H7 (cell line): ENCODE measurements around the gene PCARE. TPM values are rescaled to one million over a fixed set of nuclear protein-coding genes. Genes with fewer than 3 reads are reported as not detected.

Experiments used
- DNase-seq: peaks from one replicate; pipeline ENCODE4 v3.0.0; 2012
- H3K27me3 ChIP-seq: 2 replicates; pipeline ENCODE4 v1.6.0; 2011; ENCODE audit warnings: mild to moderate bottlenecking, low read length; ENCODE audit not compliant: control insufficient read depth, insufficient read depth
- H3K36me3 ChIP-seq: replicated peaks from 2 replicates; pipeline ENCODE4 v1.5.1; 2011; ENCODE audit warnings: low read length; ENCODE audit not compliant: control insufficient read depth, insufficient read depth
- H3K4me3 ChIP-seq: 2 replicates; pipeline ENCODE4 v1.5.1; 2011; ENCODE audit warnings: low read depth, mild to moderate bottlenecking, control low read depth, low read length, moderate library complexity; ENCODE audit not compliant: insufficient read depth
- total RNA-seq: library from RNA; depleted of rRNA; stranded (reverse); fragments of >200 nt; shearing (Covaris generic); gene quantifications from 2 replicates; pipeline ENCODE4 v1.2.3, GENCODE V29; 2014; rRNA removed

Gene PCARE
- total RNA-seq, 1 experiment from 2014 or later, result not detected

- Histone ChIP-seq H3K27me3 (no peaks in the 10 kb centered on the region), H3K36me3 (no peaks in the 10 kb centered on the region), H3K4me3 (no peak overlapping the region)
- DNase-seq, result no peak
Measured at GRCh38 chr2:29023188-29023587, 51.1 kb downstream of the PCARE start.

DNA sequence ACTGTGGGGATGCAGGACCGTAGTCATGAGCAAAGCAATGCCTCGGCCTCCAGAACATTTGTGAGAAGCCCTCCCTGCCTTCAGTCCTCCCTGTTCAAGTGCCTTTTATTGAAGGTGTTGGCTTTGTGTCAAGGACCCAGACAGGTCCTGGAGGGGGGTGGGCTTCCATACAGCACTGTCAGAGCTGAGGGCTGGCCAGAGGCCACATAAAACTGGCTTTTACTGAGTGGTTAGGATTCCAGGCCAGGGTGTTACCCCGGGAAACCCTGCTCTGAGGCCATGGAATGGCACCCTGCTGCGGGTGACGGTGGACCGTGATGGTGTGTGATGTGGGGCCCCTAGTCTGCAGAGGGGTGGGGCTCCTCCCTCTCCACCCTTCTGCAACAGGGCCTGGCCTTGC, 51.6 kb downstream of the PCARE start:
- DNase-seq, result no peak
- H3K36me3 ChIP-seq, result no peaks in the 10 kb centered on the region
- no peaks in the 10 kb centered on the region for H3K27me3 ChIP-seq
- H3K4me3 ChIP-seq, result no peak overlapping the region

DNA sequence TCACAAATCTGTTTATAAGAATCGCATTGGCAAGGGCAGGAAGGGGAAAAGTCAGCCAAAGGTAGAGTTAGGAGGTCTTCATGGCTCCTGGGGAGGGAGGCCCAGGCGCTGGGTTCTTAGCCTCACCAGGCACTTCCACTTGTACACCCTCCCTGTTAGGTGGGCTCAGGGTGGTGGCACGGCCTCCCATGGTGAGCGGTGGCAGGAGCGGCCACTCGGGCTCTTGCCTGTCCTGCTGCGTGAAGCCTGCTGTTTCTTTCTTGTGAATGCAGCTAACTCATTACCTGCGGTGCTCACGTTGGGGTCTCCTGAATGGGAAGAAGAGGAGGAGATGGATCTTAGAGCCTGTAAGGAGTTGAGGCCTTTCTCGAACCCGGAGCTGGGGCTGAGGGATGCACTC, 52.4 kb downstream of the PCARE start:
- no peaks in the 10 kb centered on the region for H3K36me3 ChIP-seq
- H3K27me3 ChIP-seq, result no peaks in the 10 kb centered on the region
- no peak for DNase-seq
- H3K4me3 ChIP-seq, result no peak overlapping the region

- DNase-seq, result no peak
- H3K36me3 ChIP-seq, result no peaks in the 10 kb centered on the region
Measured at GRCh38 chr2:29017716-29018435, 56.4 kb downstream of the PCARE start.

DNA sequence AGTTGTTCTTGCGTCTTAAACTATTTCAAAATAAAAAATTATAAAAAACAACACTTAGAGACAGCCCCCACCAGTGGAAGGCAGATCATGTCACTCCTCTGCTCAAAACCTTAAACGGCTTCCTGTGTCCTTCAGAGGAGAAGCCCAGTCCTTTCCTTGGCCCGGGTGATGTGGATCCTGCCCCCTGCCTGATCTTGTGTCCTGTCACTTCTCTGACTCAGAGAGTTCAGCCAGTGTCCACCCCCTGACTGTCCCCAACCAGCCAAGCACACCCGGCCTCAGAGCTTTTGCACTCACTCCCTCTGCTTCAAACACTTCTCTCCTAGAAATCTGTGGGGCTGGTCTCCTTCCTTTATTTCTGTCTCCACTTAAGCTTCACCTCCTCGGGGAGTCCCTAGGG, 57.8 kb downstream of the PCARE start:
- H3K4me3 ChIP-seq, result no peak overlapping the region
- H3K27me3 ChIP-seq, result no peaks in the 10 kb centered on the region
- no peaks in the 10 kb centered on the region for H3K36me3 ChIP-seq
- no peak for DNase-seq

More at GRCh38 chr2:29017716-29018435, 56.4 kb downstream of the PCARE start:
- no peak overlapping the region for H3K4me3 ChIP-seq
- no peaks in the 10 kb centered on the region for H3K27me3 ChIP-seq

DNA sequence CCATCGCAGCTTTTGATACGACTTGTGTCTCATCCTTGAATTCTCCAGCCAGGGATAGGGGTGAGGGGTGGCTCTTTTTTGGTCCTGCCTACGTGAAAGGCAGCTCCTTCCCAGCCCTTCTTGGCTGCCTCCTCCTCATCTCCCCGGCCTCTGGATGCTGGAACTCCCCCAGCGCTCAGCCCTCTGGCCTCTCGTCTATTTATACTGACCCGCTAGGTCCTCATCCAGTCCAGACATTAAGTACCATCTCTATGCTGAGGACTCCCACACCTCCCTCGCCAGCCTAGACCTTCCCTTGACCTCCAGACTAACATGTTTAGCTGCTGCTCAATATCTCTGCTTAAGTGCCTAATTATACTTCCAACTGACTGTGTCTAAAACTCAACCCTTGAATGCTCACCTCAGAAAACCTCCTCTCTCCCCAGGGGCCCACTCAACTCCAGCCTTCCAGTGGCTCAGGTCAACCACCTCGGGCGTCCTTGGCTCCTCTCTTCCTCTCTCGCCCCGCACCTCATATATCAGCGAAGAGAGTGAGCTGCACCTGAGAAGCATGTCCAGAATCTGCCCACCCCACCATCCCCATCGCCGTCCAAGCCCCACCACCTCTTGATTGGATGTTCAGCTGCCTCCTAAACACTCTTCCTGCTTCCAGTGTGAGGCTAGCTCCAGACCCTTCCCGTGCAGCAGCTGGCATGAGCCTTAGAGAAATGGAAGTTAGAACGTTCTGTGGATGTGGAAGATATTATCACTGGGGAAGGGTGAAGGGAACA, 58.4 kb downstream of the PCARE start:
- DNase-seq, result no peak
- no peaks in the 10 kb centered on the region for H3K36me3 ChIP-seq
- H3K27me3 ChIP-seq, result no peaks in the 10 kb centered on the region

DNA sequence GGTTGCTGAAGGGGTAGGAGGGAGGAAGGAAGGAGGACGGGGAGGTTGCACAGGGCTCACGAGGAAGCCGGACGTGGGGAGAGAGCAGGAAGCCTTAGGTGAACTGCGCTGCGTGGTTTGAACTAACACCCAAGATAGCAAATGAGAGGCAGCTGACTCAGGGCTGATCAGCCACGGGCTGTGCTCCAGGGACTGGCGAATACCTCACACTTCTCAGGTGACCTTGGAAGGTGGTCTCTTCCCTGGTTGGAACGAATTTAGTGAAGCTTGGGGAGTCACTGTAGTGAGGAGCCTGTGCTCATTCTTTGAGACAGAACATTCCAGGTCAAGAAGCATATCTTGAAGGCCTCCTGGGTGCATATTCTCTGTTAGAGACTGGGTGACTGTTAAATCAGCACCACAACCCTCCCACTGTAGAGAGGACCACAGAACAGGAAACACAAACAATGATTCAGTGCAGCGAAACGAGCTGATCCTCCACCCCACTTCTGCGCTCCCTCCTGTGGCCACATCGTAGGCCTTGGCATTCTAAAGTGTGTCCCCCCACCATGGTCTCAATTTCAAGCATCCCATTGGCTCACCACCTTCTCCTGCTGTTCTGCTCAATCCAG, 59.4 kb downstream of the PCARE start:
- no peak overlapping the region for H3K4me3 ChIP-seq
- peak; percentile 58 for DNase-seq
- no peaks in the 10 kb centered on the region for H3K36me3 ChIP-seq
- no peaks in the 10 kb centered on the region for H3K27me3 ChIP-seq

More for the DNA sequence above, 58.4 kb downstream of the PCARE start:
- no peak overlapping the region for H3K4me3 ChIP-seq

DNA sequence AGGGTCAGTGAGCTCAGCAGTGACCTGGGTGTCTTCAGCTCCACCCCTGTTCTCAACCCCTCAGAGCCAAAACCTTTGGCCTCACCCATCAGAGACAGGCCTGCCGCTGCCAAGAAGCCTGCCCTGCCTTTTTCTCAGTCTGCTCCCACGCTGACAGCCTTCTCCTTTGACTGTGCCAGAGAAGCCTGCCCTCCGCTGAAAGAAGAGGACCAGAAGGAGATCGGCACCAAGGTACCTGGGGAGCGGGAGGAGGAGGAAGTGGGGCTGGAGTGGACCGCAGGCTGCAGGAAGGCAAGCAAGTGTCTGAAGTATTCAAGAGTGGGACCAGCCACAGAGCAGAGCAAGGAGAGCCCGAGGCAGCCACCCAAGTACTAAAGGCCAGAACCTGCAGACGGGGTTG, 60.0 kb downstream of the PCARE start:
- Histone ChIP-seq H3K4me3 (no peak overlapping the region), H3K27me3 (no peaks in the 10 kb centered on the region), H3K36me3 (no peaks in the 10 kb centered on the region)
- no peak for DNase-seq

GRCh38 chr2:29013057-29013780, 61.1 kb downstream of the PCARE start:
- no peak for DNase-seq
- Histone ChIP-seq H3K36me3 (no peaks in the 10 kb centered on the region), H3K27me3 (no peaks in the 10 kb centered on the region), H3K4me3 (no peak overlapping the region)

DNA sequence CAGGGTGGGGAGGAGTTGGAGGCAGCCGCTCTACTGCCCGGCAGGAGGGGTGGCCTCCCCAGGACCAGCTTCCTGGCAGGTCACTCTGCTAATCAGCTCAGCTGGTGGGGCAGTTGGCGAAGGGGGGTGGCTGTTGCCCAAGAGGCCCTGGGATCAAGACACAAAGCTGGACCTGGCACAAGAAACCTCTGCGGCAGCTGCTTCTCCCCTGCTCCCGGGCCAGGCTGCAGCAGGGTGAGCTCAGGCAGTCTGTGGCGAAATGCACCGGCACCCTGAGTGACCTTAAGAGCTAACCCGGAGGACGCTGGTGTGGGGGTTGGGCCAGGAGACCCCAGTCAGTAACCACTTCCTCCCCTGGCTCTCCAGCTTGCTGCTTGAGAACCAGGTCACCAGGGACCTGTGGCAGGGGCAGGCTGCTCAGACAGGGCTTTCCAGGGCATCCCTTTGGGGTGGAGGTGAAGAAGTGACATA, 62.1 kb downstream of the PCARE start:
- Histone ChIP-seq H3K27me3 (no peaks in the 10 kb centered on the region), H3K36me3 (no peaks in the 10 kb centered on the region), H3K4me3 (no peak overlapping the region)
- DNase-seq, result no peak

Other genes with a start within 250 kb of the PCARE start
- gene TRMT61B, start 204.2 kb downstream of the PCARE start, total RNA-seq, result 26.1 and 26.6 TPM in 2 replicates
- gene WDR43, start 179.9 kb downstream of the PCARE start, total RNA-seq, result 101 and 106 TPM in 2 replicates
- 0.18 and 0.21 TPM in 2 replicates for gene TOGARAM2, start 93.2 kb downstream of the PCARE start, total RNA-seq
- 0.30 and 2.0 TPM in 2 replicates for gene CLIP4, start 40.9 kb upstream of the PCARE start, total RNA-seq